ENCODE data around the gene WNT3.
A peak's percentile ranks its signal among the peaks of the same experiment; 100 is the strongest.

DNA sequence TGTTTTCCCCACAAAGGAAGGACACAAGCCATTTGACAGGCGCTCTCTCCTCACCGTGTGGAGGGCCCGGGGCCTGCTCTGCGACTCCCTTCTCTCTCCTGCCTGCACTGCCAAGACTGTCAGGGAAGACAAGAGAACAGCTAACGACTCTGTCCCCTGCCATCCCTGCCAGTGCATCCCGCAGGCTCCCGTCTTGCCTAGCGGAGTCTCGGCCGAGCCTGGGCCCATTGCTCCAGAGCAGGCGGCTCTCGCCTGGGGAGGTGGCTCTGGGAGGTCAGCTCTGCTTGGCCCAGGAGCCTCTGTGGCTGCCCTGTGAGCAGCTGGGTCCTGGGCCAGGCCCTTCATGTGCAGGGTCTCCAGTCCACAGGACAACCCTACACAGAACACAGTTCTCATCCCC, 53.0 kb downstream of the WNT3 start:
- TF ChIP-seq, protein P1, sequence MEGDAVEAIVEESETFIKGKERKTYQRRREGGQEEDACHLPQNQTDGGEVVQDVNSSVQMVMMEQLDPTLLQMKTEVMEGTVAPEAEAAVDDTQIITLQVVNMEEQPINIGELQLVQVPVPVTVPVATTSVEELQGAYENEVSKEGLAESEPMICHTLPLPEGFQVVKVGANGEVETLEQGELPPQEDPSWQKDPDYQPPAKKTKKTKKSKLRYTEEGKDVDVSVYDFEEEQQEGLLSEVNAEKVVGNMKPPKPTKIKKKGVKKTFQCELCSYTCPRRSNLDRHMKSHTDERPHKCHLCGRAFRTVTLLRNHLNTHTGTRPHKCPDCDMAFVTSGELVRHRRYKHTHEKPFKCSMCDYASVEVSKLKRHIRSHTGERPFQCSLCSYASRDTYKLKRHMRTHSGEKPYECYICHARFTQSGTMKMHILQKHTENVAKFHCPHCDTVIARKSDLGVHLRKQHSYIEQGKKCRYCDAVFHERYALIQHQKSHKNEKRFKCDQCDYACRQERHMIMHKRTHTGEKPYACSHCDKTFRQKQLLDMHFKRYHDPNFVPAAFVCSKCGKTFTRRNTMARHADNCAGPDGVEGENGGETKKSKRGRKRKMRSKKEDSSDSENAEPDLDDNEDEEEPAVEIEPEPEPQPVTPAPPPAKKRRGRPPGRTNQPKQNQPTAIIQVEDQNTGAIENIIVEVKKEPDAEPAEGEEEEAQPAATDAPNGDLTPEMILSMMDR (IDR thresholded peaks at IDR 0.05 in 8 of 11, conservative IDR thresholded peaks at IDR 0.05 in 3 of 11) = no peak
- TF ChIP-seq POLR2AphosphoS5 (IDR thresholded peaks at IDR 0.05) (peak in 1 of 3 donors; percentile 8), POLR2A (IDR thresholded peaks at IDR 0.05) (no peak)

Measured in spleen (tissue), 7 donors.